Measurements from ENCODE around the gene KLRC2.

DNA sequence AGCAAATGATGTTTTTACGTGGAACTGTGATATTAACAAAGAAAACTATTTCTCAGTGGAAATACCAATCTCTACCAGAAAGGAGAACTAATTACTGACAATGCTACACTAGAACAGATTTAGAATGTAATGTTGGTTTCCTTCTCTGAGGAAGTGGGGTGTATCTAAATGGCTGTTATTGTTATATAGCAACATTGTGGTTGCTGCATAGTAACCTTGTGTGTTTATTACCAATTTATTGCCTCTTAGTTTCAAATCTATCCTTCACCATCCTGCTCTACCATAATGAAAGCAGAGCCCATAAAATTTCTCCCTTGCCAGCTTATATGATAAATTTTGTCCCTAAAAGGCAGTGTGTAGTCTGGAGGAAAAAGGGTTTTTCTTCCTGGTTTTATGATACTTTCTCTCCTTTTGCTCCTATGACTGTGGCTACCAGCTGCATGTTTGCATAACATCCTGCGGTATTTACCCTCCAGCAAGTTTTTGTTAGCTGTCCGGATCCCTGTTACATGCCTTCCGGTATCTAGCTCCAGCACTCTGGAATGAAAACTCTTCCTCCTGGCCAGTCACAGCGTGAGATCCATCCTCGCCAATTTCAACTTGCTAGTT, 40.3 kb downstream of the KLRC2 start:
- TF ChIP-seq, protein P1, sequence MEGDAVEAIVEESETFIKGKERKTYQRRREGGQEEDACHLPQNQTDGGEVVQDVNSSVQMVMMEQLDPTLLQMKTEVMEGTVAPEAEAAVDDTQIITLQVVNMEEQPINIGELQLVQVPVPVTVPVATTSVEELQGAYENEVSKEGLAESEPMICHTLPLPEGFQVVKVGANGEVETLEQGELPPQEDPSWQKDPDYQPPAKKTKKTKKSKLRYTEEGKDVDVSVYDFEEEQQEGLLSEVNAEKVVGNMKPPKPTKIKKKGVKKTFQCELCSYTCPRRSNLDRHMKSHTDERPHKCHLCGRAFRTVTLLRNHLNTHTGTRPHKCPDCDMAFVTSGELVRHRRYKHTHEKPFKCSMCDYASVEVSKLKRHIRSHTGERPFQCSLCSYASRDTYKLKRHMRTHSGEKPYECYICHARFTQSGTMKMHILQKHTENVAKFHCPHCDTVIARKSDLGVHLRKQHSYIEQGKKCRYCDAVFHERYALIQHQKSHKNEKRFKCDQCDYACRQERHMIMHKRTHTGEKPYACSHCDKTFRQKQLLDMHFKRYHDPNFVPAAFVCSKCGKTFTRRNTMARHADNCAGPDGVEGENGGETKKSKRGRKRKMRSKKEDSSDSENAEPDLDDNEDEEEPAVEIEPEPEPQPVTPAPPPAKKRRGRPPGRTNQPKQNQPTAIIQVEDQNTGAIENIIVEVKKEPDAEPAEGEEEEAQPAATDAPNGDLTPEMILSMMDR (optimal IDR thresholded peaks at IDR 0.05 in 1 of 3, IDR thresholded peaks at IDR 0.05 in 1 of 3, conservative IDR thresholded peaks at IDR 0.05 in 1 of 3; ENCODE audit: extremely low read depth in 1 of 3, insufficient read depth in 2 of 3, low read length in 3 of 3), result no peak
- TF ChIP-seq EZH2 (IDR thresholded peaks at IDR 0.05; ENCODE audit: low read length), result no peak

All from keratinocyte (primary cell).